Endothelial cell of umbilical vein (primary cell): ENCODE measurements around the gene DENND5B.

ENCODE experiments used
- EZH2 ChIP-seq: IDR thresholded peaks from 2 replicates; pipeline ENCODE4 v1.6.1; 2012; ENCODE audit warnings: borderline replicate concordance, low read depth, mild to moderate bottlenecking, moderate library complexity, low read length, inconsistent platforms; ENCODE audit not compliant: severe bottlenecking
- GATA2 ChIP-seq: IDR thresholded peaks from 2 replicates; pipeline ENCODE4 v1.7.0; 2011; ENCODE audit warnings: low read depth, mild to moderate bottlenecking, moderate library complexity, mixed read lengths, low read length; ENCODE audit not compliant: insufficient read length, insufficient read depth
- JUN ChIP-seq: IDR thresholded peaks from 2 replicates; pipeline ENCODE4 v1.6.1; 2011; ENCODE audit warnings: borderline replicate concordance, low read depth; ENCODE audit not compliant: insufficient read length, insufficient read depth
- POLR2A ChIP-seq: IDR thresholded peaks from 2 replicates; pipeline ENCODE4 v1.6.1; 2012; ENCODE audit warnings: low read depth, mild to moderate bottlenecking, control low read depth, low read length
- POLR2AphosphoS5 ChIP-seq: IDR thresholded peaks from 2 replicates; pipeline ENCODE4 v1.6.1; 2012; ENCODE audit warnings: low read depth, mild to moderate bottlenecking, control low read depth, low read length, moderate library complexity; ENCODE audit not compliant: insufficient read depth
- TF ChIP-seq, protein P1 (sequence below), 2 donors: IDR thresholded peaks; 1 replicate in 1 of 2; 2 replicates in 1 of 2; pipeline ENCODE4 v1.5.1; 2011; ENCODE audit warnings: low read length in 2 of 2, mild to moderate bottlenecking in 2 of 2, moderate library complexity in 2 of 2, control low read depth in 1 of 2, inconsistent platforms in 1 of 2, low read depth in 1 of 2; ENCODE audit not compliant: insufficient read depth in 1 of 2; ENCODE audit errors: extremely low read depth in 1 of 2
- TF ChIP-seq, protein P2 (sequence below): IDR thresholded peaks from 2 replicates; pipeline ENCODE4 v1.6.1; 2011; ENCODE audit not compliant: insufficient read depth, insufficient read length

DNA sequence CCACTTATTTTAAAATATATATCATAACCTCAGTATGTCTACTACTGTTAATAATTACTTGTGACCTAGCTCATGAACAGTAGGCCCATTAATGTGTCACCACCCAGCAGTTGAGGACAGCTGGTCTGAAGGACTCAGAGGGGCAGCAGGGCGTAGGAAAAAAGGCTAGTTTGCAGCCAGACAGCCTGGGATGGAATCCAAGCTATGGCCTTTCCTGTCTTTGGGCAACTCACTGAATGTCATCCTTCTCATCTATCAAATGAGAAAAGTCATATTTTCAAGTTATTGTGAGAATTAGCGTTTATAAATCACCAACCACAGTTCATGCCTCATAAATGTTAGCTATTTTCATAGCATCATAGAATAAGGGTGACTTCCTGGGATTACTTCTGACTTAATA is 12.3 kb downstream of the DENND5B start:
- TF ChIP-seq, protein P1, sequence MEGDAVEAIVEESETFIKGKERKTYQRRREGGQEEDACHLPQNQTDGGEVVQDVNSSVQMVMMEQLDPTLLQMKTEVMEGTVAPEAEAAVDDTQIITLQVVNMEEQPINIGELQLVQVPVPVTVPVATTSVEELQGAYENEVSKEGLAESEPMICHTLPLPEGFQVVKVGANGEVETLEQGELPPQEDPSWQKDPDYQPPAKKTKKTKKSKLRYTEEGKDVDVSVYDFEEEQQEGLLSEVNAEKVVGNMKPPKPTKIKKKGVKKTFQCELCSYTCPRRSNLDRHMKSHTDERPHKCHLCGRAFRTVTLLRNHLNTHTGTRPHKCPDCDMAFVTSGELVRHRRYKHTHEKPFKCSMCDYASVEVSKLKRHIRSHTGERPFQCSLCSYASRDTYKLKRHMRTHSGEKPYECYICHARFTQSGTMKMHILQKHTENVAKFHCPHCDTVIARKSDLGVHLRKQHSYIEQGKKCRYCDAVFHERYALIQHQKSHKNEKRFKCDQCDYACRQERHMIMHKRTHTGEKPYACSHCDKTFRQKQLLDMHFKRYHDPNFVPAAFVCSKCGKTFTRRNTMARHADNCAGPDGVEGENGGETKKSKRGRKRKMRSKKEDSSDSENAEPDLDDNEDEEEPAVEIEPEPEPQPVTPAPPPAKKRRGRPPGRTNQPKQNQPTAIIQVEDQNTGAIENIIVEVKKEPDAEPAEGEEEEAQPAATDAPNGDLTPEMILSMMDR (IDR thresholded peaks at IDR 0.05; ENCODE audit: extremely low read depth in 1 of 2, insufficient read depth in 1 of 2, low read depth in 1 of 2, low read length in 2 of 2) = no peak
- TF ChIP-seq POLR2AphosphoS5 (no peak), EZH2 (no peak), GATA2 (no peak), POLR2A (no peak), JUN (no peak)
- TF ChIP-seq, protein P2, sequence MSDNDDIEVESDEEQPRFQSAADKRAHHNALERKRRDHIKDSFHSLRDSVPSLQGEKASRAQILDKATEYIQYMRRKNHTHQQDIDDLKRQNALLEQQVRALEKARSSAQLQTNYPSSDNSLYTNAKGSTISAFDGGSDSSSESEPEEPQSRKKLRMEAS = no peak
